Tibial artery (tissue), 4 donors: ENCODE data around the gene SLC38A8.

Experiments
- DNase-seq, 2 donors: peaks; one replicate each; pipeline ENCODE4 v3.0.0-alpha.2; 2019
- H3K27ac ChIP-seq, 2 donors: fragments of 200-600 bp; sonication (generic) in 1 of 2; 1 replicate in 1 of 2; 2 replicates in 1 of 2; pipeline ENCODE4 v1.5.1; 2018 to 2019; ENCODE audit warnings: mild to moderate bottlenecking in 1 of 2
- H3K27me3 ChIP-seq, 2 donors: fragments of 200-600 bp; sonication (generic) in 1 of 2; one replicate each; pipeline versions ENCODE4 v1.5.1 to v1.6.0; 2016 to 2019
- H3K36me3 ChIP-seq, 3 donors: fragments of 200-600 bp; sonication (generic) in 2 of 3; one replicate each; pipeline ENCODE4 v1.5.1; 2016 to 2019; ENCODE audit warnings: mild to moderate bottlenecking in 2 of 3
- H3K4me1 ChIP-seq, 4 donors: fragments of 200-600 bp; sonication (generic) in 2 of 4; 1 replicate in 3 of 4; 2 replicates in 1 of 4; pipeline ENCODE4 v1.5.1; 2016 to 2019
- H3K4me3 ChIP-seq, 2 donors: fragments of 200-600 bp; sonication (generic) in 1 of 2; 1 replicate in 1 of 2; 2 replicates in 1 of 2; pipeline ENCODE4 v1.5.1; 2018 to 2019; ENCODE audit warnings: mild to moderate bottlenecking in 2 of 2
- H3K9me3 ChIP-seq, 3 donors: fragments of 200-600 bp; sonication (generic) in 1 of 3; one replicate each; pipeline ENCODE4 v1.5.1; 2016 to 2019
- intact Hi-C: fragments of 100-400 bp; cut with DNase I; formaldehyde crosslinking; loops from one replicate; pipeline ENCODE4 v1.15.0; 2023; ENCODE audit warnings: low total_unique reads
- TF ChIP-seq, protein P1 (sequence below), 2 experiments: fragments of 200-600 bp in 1 of 2; fragments of 450-650 bp in 1 of 2; IDR thresholded peaks; one replicate each; pipeline ENCODE4 v1.5.1; 2017 to 2019; ENCODE audit warnings: antibody characterized with exemption in 2 of 2, mild to moderate bottlenecking in 1 of 2, moderate library complexity in 1 of 2

Gene SLC38A8

DNA sequence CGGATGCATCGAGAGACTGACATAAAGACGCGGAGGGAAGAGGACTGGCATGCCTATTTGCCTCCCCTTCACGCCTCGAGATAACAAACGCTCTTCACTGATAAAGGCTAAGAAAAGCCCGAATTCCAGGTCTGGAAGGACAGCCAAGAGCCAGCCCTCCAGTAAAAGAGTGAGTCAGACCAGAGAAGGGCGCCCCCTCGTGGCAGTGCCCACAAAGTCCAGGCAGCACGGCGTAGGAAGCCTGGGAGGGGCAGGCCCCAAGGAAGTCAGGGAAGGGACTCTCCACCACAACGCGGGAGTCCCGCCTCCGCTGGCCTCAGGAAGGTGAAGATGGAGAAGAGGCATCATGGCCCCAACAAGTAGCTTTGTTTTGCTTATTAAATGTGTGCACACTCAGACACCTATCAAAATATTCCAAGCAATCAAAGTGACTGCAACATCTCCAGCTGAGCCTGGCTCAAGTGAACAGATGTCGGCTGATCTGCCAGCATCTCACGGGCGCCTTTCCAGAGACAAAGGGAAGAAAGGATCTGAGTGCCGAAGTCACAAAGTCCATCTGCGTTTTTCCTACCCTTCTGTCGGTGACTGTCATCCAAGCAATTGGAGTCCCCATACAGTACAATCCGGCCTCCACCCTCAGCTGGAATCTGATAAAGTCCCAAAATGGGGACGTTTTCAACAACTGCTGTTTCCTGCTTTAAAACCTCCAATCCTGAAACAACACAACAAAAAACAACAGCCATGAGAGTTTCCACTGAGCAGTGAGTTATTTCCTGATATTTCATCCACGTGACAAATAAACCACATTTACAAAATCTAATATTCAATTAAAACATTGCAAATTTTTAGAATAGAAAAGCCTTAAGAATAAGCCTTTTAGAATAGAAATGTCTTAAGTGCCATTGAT, 20.4 kb upstream of the SLC38A8 start:
- peak; percentile 75 to 79 for DNase-seq
- Histone ChIP-seq H3K4me1 (no peaks in the 10 kb centered on the region), H3K4me3 (no peak overlapping the region), H3K9me3 (no peaks in the 10 kb centered on the region), H3K27ac (peak overlapping the region in 1 of 2 donors; percentile 3), H3K36me3 (peaks cover 72 to 100% (median 90%) of the 10 kb centered on the region in 3 donors), H3K27me3 (no peaks in the 10 kb centered on the region)
- TF ChIP-seq, protein P1, sequence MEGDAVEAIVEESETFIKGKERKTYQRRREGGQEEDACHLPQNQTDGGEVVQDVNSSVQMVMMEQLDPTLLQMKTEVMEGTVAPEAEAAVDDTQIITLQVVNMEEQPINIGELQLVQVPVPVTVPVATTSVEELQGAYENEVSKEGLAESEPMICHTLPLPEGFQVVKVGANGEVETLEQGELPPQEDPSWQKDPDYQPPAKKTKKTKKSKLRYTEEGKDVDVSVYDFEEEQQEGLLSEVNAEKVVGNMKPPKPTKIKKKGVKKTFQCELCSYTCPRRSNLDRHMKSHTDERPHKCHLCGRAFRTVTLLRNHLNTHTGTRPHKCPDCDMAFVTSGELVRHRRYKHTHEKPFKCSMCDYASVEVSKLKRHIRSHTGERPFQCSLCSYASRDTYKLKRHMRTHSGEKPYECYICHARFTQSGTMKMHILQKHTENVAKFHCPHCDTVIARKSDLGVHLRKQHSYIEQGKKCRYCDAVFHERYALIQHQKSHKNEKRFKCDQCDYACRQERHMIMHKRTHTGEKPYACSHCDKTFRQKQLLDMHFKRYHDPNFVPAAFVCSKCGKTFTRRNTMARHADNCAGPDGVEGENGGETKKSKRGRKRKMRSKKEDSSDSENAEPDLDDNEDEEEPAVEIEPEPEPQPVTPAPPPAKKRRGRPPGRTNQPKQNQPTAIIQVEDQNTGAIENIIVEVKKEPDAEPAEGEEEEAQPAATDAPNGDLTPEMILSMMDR (IDR thresholded peaks at IDR 0.05): peak; percentile 74 to 76
- intact Hi-C loops: loop anchor here (5.0 to 10.0 kb wide), 2 partner anchors 96 to 238 kb away; partner anchors contain the start of gene NECAB2

DNA sequence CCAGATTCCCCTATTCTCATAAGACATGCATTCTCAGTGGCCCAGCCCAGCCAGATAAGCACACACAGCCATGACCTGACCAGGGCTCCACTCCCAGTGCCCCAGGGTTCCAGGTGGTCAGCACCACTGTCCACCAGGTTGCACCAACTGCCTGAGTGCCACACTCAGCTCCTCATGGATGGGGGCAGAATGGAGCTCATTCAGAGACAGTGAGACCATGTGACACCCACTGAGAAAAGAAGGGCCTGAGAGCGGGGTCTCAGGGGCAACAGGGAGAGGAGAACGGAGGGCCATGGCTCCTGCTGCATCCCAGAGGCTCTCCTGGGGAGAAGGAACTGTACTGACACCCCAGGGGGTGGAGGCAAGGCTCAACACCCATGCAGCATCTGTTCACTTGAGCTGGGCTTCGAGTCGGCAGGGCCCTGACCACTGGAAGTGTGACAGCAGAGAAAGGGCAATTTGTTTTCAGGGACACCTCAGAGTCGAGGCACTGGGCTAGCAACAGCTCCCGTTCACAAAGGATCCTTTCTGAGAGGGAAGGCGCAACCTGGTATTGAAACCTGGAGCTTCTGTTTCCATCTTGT, 18.7 kb upstream of the SLC38A8 start:
- TF ChIP-seq, protein P1 (IDR thresholded peaks at IDR 0.05): no peak
- no peaks in the 10 kb centered on the region for H3K9me3 ChIP-seq
- intact Hi-C loops: loop anchor here (5.0 to 10.0 kb wide), 2 partner anchors 94 to 237 kb away; partner anchors contain the start of gene NECAB2
- H3K27ac ChIP-seq: no peak overlapping the region
- peaks cover 70 to 100% (median 91%) of the 10 kb centered on the region in 3 donors for H3K36me3 ChIP-seq
- no peak for DNase-seq
- H3K4me3 ChIP-seq: no peak overlapping the region
- H3K27me3 ChIP-seq: no peaks in the 10 kb centered on the region
- no peaks in the 10 kb centered on the region for H3K4me1 ChIP-seq

DNA sequence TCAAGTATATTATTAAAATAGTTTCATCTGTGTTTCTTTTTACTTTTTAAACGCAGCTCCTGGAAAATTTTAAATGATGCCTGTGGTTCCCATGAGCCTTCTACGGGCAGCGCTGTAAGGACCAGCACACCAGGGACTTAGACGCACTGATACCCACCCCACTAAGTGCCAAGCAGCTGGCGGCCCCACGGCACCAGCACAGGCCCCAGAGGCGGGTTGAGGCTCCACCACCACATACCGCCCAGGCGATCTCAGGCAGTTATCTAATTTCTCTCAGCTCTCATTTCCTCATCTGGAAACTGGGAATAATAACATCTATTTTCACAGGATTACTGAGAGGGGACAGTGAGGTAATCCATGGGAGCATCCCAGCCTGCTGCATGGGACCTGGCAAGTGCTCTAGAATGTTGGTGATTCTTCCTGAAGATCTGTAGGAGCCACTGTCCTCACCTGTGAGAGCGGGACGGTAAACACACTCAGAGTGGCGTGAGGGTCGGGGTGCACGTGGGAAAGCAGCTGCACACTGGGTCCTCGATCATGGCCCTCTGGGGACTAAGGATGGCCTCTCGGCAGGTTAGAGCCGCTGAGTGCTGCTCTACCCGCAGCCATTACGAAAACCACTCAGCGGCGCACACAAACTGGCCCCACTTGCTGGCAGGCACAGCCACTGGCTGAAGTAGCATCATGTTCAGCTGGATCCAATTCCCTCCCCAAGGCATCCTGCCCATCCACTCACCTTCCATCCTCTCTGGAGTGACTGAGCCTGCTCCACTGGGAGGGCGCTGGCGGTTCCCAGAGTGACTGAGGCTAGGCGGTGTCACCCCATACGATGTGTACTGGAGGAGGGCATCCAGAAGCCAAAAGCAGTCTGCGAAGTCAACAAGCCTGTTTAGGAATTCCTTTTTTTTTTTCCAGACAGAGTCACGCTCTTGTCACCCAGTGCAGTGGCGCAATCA, 17.6 kb upstream of the SLC38A8 start:
- H3K27me3 ChIP-seq: no peaks in the 10 kb centered on the region
- TF ChIP-seq, protein P1 (IDR thresholded peaks at IDR 0.05): no peak
- H3K4me1 ChIP-seq: no peaks in the 10 kb centered on the region
- intact Hi-C loops: loop anchor here (5.0 to 10.0 kb wide), 2 partner anchors 93 to 235 kb away; partner anchors contain the start of gene NECAB2
- DNase-seq: no peak
- no peak overlapping the region for H3K4me3 ChIP-seq
- H3K27ac ChIP-seq: no peak overlapping the region
- H3K36me3 ChIP-seq: peaks cover 74 to 100% (median 93%) of the 10 kb centered on the region in 3 donors
- no peaks in the 10 kb centered on the region for H3K9me3 ChIP-seq

DNA sequence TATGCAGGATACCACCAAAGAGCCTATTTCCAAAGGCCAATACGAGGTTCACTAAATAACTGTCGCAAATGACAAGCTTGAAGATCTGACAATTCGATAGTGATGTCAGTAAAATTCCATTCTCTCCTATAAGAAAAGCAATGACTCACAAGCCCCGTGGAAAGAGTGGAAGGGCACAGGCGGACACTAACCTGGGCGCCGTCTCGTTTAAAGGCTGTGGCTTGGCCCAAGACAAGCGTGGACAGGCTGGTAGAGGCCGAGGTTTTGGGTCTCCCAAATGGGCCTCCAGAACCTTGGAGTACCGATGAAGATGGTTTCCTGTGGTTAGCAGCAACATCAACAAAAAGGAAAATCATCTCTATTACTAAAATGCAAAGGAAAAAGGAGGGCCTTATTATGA, 16.5 kb upstream of the SLC38A8 start:
- H3K4me1 ChIP-seq: no peaks in the 10 kb centered on the region
- H3K27me3 ChIP-seq: no peaks in the 10 kb centered on the region
- TF ChIP-seq, protein P1 (IDR thresholded peaks at IDR 0.05): no peak
- intact Hi-C loops: no loop called here
- no peaks in the 10 kb centered on the region for H3K9me3 ChIP-seq
- no peak for DNase-seq
- H3K36me3 ChIP-seq: peaks cover 81 to 100% (median 95%) of the 10 kb centered on the region in 3 donors
- H3K27ac ChIP-seq: no peak overlapping the region
- no peak overlapping the region for H3K4me3 ChIP-seq

DNA sequence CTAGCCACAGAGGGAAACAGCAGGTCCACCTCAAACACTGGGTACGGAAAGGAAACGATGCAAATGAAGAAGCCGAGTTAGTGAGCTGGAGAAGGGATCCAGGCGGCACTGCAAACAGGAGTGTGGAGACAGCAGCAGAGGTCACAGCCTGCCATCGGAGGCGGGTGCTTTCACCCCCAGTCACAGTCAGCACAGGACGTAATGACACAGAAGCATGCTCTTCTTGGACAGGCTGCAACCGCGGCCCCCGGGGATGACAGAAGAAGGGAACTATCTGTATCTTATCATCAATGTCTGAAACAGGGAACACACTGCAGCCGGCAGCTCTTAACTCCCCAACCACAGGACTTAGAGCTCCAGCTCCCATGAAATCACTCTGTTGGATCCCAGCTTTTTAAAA, 16.1 kb upstream of the SLC38A8 start:
- H3K27ac ChIP-seq: no peak overlapping the region
- H3K4me3 ChIP-seq: no peak overlapping the region
- H3K27me3 ChIP-seq: no peaks in the 10 kb centered on the region
- H3K36me3 ChIP-seq: peaks cover 85 to 100% (median 99%) of the 10 kb centered on the region in 3 donors
- TF ChIP-seq, protein P1 (IDR thresholded peaks at IDR 0.05): no peak
- no peak for DNase-seq
- H3K4me1 ChIP-seq: no peaks in the 10 kb centered on the region
- no peaks in the 10 kb centered on the region for H3K9me3 ChIP-seq
- intact Hi-C loops: no loop called here
